HepG2 (cell line): ENCODE results near the gene LMAN1L. TPM values are rescaled to one million over a fixed set of nuclear protein-coding genes. Genes with fewer than 3 reads are reported as not detected.

Source experiments
- ATF7 ChIP-seq, 2 experiments: fragments of 450-650 bp in 1 of 2; sonication (generic) in 1 of 2; formaldehyde crosslinking in 1 of 2; IDR thresholded peaks; 2 replicates each; pipeline versions ENCODE4 v1.4.0 to v1.6.1; 2016 to 2020; ENCODE audit warnings: antibody characterized with exemption in 1 of 2, mild to moderate bottlenecking in 1 of 2, missing genetic modification reagents in 1 of 2
- CHCHD3 ChIP-seq: sonication (generic); formaldehyde crosslinking; IDR thresholded peaks from 2 replicates; pipeline ENCODE4 v1.8.0; 2022; ENCODE audit warnings: mild to moderate bottlenecking, missing genetic modification reagents, moderate library complexity
- EP300 ChIP-seq, 3 experiments: sonication (generic) in 1 of 3; formaldehyde crosslinking in 1 of 3; IDR thresholded peaks; 2 replicates each; pipeline versions ENCODE4 v1.5.1 to v1.6.1; 2011 to 2020; ENCODE audit warnings: low read depth in 2 of 3, low read length in 2 of 3, borderline replicate concordance in 1 of 3, improper control_type of control experiment in 1 of 3, mild to moderate bottlenecking in 1 of 3, missing genetic modification reagents in 1 of 3, moderate library complexity in 1 of 3
- FOSL2 ChIP-seq: sonication (generic); formaldehyde crosslinking; IDR thresholded peaks from 2 replicates; pipeline ENCODE4 v1.4.0; 2020; ENCODE audit warnings: missing genetic modification reagents
- MAFF ChIP-seq: IDR thresholded peaks from 2 replicates; pipeline ENCODE4 v1.6.1; 2011; ENCODE audit warnings: low read depth, low read length, improper control_type of control experiment
- MATR3 ChIP-seq: sonication (generic); formaldehyde crosslinking; IDR thresholded peaks from 2 replicates; pipeline ENCODE4 v1.4.0; 2020; ENCODE audit warnings: missing genetic modification reagents
- NFE2L1 ChIP-seq: sonication (generic); formaldehyde crosslinking; IDR thresholded peaks from 2 replicates; pipeline ENCODE4 v1.4.0; 2020; ENCODE audit warnings: missing genetic modification reagents, mild to moderate bottlenecking, borderline replicate concordance
- PHF21A ChIP-seq: sonication (generic); formaldehyde crosslinking; IDR thresholded peaks from 2 replicates; pipeline ENCODE4 v1.5.0; 2020; ENCODE audit warnings: mild to moderate bottlenecking, missing genetic modification reagents
- RFXANK ChIP-seq: IDR thresholded peaks from 2 replicates; pipeline ENCODE4 v1.6.1; 2016
- SYNCRIP ChIP-seq: fragments of 200-400 bp; formaldehyde crosslinking; IDR thresholded peaks from 2 replicates; pipeline ENCODE4 v1.6.1; 2018; ENCODE audit warnings: mild to moderate bottlenecking, low read depth, low read length; ENCODE audit not compliant: insufficient read depth
- ZBTB7A ChIP-seq: sonication (generic); formaldehyde crosslinking; IDR thresholded peaks from 2 replicates; pipeline ENCODE4 v1.8.0; 2022; ENCODE audit warnings: mild to moderate bottlenecking, missing genetic modification reagents
- ZNF367 ChIP-seq: sonication (generic); formaldehyde crosslinking; IDR thresholded peaks from 2 replicates; pipeline ENCODE4 v1.4.0; 2020; ENCODE audit warnings: missing genetic modification reagents, borderline replicate concordance
- ZNF546 ChIP-seq: sonication (generic); formaldehyde crosslinking; conservative IDR thresholded peaks from 2 replicates; pipeline ENCODE4 v1.8.1; 2023; ENCODE audit warnings: mild to moderate bottlenecking, missing genetic modification reagents
- ZNF552 ChIP-seq: sonication (generic); formaldehyde crosslinking; IDR thresholded peaks from 2 replicates; pipeline ENCODE4 v1.9.0; 2022; ENCODE audit warnings: missing genetic modification reagents, mild to moderate bottlenecking, borderline replicate concordance
- polyA plus RNA-seq, 8 experiments: library from polyadenylated mRNA; depleted of rRNA in 3 of 8; stranded (reverse) in 7 of 8; unstranded in 1 of 8; fragments of >200 nt; fragmentation: Illumina TruSeq in 4 of 8; extraction: Trizol in 4 of 8; gene quantifications; 2 replicates each; pipeline versions ENCODE4 v1.2.1 to v1.2.3, GENCODE V29; 2011 to 2016; ENCODE audit warnings: low read depth in 4 of 8, missing spikeins in 1 of 8, mixed read lengths in 1 of 8; ENCODE audit not compliant: insufficient read depth in 1 of 8
- total RNA-seq, 5 experiments: library from RNA; depleted of rRNA; stranded (reverse); fragments of >200 nt; fragmentation: Illumina TruSeq; extraction: Trizol; gene quantifications; 2 replicates each; pipeline ENCODE4 v1.2.3, GENCODE V29; 2016; ENCODE audit warnings: low read depth in 1 of 5
- TF ChIP-seq, protein P1 (sequence below): sonication (generic); formaldehyde crosslinking; IDR thresholded peaks from 2 replicates; pipeline ENCODE4 v1.4.0; 2020; ENCODE audit warnings: mild to moderate bottlenecking, missing genetic modification reagents
- TF ChIP-seq, protein P2 (sequence below): sonication (generic); formaldehyde crosslinking; IDR thresholded peaks from 2 replicates; pipeline ENCODE4 v1.4.0; 2020; ENCODE audit warnings: low read depth, missing genetic modification reagents
- TF ChIP-seq, protein P3 (sequence below): sonication (generic); formaldehyde crosslinking; IDR thresholded peaks from 2 replicates; pipeline ENCODE4 v1.4.0; 2020; ENCODE audit warnings: missing genetic modification reagents

The LMAN1L gene
- total and polyA plus RNA-seq, 2 of the 13 experiments (the other 11 are each of a cell fraction or from before 2014, with no cell fraction given), result not detected

DNA sequence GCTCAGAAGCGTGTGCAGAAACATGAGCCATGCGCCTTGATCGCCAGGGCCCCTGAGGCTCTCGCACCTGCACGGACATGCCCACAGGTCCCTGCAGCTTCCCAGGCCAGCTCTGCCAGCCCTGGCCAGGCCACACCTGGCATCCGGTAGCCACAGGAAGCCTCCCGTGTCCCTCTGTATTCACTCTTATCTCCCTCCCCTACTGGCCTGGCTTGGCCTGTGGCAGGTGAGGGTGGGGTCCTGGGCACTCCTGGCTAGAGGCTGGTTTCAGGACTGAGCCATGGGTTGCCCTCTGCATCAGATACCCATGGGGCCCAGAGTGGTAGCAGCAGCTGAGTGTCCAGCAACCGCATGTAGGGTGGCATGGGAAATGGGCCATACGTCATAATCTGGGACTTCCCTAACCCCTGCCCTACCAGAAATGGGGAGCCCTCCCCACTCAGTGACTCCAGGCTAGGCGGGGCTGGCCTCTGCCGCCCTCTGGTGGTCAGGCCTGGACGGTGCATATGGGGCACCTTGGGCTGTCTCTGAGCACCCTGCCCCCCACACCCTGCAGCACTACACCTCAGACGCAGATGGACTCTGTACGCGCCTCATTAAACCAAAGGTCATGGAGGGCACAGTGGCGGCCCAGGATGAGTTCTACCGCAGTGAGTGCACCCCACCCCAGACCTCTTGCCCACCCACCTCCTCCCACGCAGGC lies 12.6 kb upstream of the LMAN1L start (continued):
- TF ChIP-seq, protein P1, sequence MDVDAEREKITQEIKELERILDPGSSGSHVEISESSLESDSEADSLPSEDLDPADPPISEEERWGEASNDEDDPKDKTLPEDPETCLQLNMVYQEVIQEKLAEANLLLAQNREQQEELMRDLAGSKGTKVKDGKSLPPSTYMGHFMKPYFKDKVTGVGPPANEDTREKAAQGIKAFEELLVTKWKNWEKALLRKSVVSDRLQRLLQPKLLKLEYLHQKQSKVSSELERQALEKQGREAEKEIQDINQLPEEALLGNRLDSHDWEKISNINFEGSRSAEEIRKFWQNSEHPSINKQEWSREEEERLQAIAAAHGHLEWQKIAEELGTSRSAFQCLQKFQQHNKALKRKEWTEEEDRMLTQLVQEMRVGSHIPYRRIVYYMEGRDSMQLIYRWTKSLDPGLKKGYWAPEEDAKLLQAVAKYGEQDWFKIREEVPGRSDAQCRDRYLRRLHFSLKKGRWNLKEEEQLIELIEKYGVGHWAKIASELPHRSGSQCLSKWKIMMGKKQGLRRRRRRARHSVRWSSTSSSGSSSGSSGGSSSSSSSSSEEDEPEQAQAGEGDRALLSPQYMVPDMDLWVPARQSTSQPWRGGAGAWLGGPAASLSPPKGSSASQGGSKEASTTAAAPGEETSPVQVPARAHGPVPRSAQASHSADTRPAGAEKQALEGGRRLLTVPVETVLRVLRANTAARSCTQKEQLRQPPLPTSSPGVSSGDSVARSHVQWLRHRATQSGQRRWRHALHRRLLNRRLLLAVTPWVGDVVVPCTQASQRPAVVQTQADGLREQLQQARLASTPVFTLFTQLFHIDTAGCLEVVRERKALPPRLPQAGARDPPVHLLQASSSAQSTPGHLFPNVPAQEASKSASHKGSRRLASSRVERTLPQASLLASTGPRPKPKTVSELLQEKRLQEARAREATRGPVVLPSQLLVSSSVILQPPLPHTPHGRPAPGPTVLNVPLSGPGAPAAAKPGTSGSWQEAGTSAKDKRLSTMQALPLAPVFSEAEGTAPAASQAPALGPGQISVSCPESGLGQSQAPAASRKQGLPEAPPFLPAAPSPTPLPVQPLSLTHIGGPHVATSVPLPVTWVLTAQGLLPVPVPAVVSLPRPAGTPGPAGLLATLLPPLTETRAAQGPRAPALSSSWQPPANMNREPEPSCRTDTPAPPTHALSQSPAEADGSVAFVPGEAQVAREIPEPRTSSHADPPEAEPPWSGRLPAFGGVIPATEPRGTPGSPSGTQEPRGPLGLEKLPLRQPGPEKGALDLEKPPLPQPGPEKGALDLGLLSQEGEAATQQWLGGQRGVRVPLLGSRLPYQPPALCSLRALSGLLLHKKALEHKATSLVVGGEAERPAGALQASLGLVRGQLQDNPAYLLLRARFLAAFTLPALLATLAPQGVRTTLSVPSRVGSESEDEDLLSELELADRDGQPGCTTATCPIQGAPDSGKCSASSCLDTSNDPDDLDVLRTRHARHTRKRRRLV (CRISPR knock-in tag), result no peak
- TF ChIP-seq NFE2L1, result no peak
- no peak for TF ChIP-seq EP300 (IDR thresholded peaks at IDR 0.05; ENCODE audit: low read depth in 2 of 2, low read length in 2 of 2)
- no peak for TF ChIP-seq EP300 (CRISPR knock-in tag; IDR thresholded peaks at IDR 0.05; ENCODE audit: borderline replicate concordance)
- no peak for TF ChIP-seq MATR3 (CRISPR knock-in tag)
- TF ChIP-seq ZNF367 (CRISPR knock-in tag), result no peak
- TF ChIP-seq RFXANK (CRISPR knock-in tag), result no peak
- no peak for TF ChIP-seq ATF7 (IDR thresholded peaks at IDR 0.05)
- TF ChIP-seq ATF7 (CRISPR knock-in tag; IDR thresholded peaks at IDR 0.05), result no peak
- no peak for TF ChIP-seq SYNCRIP
- TF ChIP-seq MAFF, result no peak
- no peak for TF ChIP-seq FOSL2 (CRISPR knock-in tag)
- TF ChIP-seq ZBTB7A (CRISPR knock-in tag), result no peak; the same call in 1 of the 2 replicates
- TF ChIP-seq, protein P2, sequence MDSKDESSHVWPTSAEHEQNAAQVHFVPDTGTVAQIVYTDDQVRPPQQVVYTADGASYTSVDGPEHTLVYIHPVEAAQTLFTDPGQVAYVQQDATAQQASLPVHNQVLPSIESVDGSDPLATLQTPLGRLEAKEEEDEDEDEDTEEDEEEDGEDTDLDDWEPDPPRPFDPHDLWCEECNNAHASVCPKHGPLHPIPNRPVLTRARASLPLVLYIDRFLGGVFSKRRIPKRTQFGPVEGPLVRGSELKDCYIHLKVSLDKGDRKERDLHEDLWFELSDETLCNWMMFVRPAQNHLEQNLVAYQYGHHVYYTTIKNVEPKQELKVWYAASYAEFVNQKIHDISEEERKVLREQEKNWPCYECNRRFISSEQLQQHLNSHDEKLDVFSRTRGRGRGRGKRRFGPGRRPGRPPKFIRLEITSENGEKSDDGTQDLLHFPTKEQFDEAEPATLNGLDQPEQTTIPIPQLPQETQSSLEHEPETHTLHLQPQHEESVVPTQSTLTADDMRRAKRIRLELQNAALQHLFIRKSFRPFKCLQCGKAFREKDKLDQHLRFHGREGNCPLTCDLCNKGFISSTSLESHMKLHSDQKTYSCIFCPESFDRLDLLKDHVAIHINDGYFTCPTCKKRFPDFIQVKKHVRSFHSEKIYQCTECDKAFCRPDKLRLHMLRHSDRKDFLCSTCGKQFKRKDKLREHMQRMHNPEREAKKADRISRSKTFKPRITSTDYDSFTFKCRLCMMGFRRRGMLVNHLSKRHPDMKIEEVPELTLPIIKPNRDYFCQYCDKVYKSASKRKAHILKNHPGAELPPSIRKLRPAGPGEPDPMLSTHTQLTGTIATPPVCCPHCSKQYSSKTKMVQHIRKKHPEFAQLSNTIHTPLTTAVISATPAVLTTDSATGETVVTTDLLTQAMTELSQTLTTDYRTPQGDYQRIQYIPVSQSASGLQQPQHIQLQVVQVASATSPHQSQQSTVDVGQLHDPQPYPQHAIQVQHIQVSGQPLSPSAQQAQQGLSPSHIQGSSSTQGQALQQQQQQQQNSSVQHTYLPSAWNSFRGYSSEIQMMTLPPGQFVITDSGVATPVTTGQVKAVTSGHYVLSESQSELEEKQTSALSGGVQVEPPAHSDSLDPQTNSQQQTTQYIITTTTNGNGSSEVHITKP, result no peak
- 0 out of 2 replicates have a peak, but pooled peaks have one; percentile 69 for TF ChIP-seq CHCHD3 (CRISPR knock-in tag)
- no peak for TF ChIP-seq ZNF546 (CRISPR knock-in tag)
- 0 out of 2 replicates have a peak, but pooled peaks have one; percentile 30 for TF ChIP-seq ZNF552 (CRISPR knock-in tag)
- no peak for TF ChIP-seq PHF21A (CRISPR knock-in tag)
- TF ChIP-seq, protein P3, sequence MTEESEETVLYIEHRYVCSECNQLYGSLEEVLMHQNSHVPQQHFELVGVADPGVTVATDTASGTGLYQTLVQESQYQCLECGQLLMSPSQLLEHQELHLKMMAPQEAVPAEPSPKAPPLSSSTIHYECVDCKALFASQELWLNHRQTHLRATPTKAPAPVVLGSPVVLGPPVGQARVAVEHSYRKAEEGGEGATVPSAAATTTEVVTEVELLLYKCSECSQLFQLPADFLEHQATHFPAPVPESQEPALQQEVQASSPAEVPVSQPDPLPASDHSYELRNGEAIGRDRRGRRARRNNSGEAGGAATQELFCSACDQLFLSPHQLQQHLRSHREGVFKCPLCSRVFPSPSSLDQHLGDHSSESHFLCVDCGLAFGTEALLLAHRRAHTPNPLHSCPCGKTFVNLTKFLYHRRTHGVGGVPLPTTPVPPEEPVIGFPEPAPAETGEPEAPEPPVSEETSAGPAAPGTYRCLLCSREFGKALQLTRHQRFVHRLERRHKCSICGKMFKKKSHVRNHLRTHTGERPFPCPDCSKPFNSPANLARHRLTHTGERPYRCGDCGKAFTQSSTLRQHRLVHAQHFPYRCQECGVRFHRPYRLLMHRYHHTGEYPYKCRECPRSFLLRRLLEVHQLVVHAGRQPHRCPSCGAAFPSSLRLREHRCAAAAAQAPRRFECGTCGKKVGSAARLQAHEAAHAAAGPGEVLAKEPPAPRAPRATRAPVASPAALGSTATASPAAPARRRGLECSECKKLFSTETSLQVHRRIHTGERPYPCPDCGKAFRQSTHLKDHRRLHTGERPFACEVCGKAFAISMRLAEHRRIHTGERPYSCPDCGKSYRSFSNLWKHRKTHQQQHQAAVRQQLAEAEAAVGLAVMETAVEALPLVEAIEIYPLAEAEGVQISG (CRISPR knock-in tag), result no peak
